HG02678 (cell line): ENCODE results near the gene BRSK1.
A peak's percentile ranks its signal among the peaks of the same experiment; 100 is the strongest.
"Not testable (repeated sequence)": the region's sequence is repeated elsewhere in the genome, so short reads cannot be mapped to it uniquely, and the experiment has no call there.

Source experiments
- ATAC-seq: cut with Tn5 transposase; IDR thresholded peaks from one replicate; pipeline ENCODE4 v1.9.1; 2021; ENCODE audit warnings: mild to moderate bottlenecking, moderate library complexity; ENCODE audit not compliant: unreplicated experiment

The BRSK1 gene

GRCh38 chr19:55325172-55325571 is 41.4 kb downstream of the BRSK1 start, which contains the start of gene TMEM150B:
Gene TMEM150B, minus strand, starts transcription at chr19:55325341. Its CDS starts 4,305 bp downstream, at chr19:55321036.
- no peak for ATAC-seq

GRCh38 chr19:55328774-55329318 is 45.0 kb downstream of the BRSK1 start:
- ATAC-seq = not testable (repeated sequence)

- not testable (repeated sequence) for ATAC-seq
Observed at GRCh38 chr19:55329791-55330190, 46.0 kb downstream of the BRSK1 start.

GRCh38 chr19:55333870-55334269 is 50.1 kb downstream of the BRSK1 start:
- no peak for ATAC-seq

- ATAC-seq = no peak
Observed at GRCh38 chr19:55336101-55336500, 52.3 kb downstream of the BRSK1 start.

DNA sequence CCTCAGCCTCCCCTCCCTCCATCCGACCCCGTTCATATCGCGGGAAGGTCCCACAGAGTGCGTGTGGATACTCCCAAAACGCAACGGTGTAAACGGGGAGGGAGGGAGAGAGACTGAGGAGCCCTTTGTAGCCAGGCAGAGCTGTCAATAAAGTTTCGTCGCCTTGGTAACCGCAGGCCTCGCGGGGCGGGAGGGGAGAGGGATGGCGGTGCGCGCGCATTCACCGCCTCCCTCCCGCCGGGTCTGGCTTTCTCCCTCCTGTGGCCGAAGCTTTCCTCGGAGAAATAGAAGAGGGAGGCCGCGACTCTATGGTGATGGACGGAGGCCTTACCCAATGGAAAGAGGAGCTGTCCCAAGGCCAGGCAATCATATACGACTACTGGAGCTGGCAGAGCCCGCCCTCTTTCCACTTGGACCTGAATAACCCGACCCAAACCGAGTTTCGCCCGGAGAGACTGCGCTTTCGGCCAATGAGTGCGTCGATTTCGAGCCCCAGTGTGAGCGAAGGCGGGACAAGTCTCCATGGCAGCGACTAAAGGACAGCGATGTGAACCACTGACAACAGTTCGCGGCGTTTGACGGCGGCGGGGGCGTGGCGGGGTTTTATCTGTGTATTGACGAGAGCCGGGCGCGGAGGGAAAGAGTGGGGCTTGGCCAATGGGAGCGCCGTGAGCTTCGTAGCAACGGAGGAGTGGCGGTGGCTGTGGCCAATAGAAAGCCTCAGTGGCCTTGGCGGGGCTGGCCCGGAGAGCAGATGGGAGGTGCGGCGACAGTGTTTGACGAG is 55.5 kb downstream of the BRSK1 start, which contains the start of gene KMT5C:
Gene KMT5C, plus strand, starts transcription at position 772 of the 784 bp plus-strand sequence. CDS start 2,061 bp downstream, outside the sequence.
- ATAC-seq = peak; percentile 80

DNA sequence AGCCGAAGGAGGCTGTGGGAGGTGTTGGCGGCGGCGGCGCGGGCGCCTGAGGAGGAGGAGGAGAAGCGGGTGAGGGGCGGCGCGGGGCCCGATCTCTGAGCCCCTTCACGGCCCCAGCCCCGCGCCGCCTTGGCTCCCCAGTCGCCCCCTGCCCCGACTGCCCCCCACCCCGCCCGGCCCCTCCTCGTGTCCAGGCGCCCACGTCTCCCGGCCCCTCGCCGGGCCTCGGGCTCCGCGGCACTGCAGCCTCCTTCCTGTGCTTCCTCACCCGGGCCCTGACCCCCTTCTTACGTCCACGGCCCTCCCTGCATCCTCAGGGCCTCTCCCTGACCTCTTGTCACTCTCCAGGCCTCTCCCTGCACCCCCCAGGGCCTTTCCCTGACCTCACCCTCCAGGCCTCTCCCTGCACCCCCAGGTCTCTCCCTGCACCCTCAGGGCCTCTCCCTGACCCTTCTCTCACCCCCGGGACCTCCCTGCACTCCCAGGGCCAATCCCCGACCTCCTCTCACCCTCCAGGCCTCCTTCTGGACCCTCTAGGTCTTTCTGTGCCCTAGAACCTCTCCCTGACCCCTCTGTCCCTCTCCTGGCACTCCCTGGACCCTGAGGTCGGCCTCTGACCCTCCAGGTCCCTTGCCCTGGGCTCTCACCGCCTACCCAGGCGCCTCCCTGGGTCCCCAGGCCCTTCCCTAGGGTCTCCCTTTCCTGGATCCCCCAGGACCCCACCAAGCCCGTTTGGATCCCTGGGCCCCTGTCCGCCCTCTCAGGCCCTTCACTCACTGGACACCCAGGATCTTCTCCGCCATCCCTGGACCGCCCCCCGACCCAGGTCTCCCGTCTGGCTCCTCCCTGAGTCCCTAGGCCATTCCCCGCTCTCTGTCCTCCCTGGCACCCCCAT is 56.3 kb downstream of the BRSK1 start:
- ATAC-seq = no peak

DNA sequence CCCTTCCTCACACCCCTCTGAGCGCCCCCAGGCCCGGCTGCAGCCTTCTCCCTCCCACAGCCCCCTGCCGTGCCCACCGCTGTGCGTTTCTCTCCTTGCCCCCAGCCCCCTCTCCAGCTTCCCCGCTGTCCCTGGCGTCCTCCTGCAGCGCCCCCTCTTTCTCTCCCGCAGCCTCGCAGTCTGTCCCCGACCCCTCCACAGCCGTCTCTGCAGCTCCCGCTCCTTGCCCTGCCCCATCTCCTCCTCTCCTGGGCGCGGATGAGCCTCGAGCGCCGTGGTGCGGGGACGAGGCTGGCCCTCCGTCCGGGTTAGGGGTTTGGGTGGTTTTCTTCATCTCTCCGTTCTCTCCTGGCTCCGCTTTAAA is 57.0 kb downstream of the BRSK1 start:
- no peak for ATAC-seq

DNA sequence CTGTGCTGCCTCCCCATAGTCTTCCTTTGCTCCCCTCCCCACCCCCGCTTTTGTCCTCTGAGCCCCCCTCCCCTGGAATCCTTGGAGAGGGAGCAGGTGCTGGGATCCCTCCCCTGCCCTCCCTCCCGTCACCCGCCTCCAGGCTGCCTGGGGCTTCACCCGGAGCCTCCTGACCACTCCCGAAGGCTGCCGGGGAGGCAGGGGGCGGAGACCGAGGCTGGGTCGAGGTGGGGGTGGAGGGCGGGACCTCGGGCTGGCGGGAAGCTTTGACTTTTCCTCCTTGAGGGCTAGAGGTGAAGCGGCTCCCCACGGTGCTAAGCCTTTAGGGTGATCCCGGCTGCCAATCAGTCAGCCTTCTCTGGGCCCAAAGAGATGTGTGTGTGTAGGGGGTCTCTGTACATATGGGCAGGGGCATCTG is 57.4 kb downstream of the BRSK1 start:
- ATAC-seq = no peak

DNA sequence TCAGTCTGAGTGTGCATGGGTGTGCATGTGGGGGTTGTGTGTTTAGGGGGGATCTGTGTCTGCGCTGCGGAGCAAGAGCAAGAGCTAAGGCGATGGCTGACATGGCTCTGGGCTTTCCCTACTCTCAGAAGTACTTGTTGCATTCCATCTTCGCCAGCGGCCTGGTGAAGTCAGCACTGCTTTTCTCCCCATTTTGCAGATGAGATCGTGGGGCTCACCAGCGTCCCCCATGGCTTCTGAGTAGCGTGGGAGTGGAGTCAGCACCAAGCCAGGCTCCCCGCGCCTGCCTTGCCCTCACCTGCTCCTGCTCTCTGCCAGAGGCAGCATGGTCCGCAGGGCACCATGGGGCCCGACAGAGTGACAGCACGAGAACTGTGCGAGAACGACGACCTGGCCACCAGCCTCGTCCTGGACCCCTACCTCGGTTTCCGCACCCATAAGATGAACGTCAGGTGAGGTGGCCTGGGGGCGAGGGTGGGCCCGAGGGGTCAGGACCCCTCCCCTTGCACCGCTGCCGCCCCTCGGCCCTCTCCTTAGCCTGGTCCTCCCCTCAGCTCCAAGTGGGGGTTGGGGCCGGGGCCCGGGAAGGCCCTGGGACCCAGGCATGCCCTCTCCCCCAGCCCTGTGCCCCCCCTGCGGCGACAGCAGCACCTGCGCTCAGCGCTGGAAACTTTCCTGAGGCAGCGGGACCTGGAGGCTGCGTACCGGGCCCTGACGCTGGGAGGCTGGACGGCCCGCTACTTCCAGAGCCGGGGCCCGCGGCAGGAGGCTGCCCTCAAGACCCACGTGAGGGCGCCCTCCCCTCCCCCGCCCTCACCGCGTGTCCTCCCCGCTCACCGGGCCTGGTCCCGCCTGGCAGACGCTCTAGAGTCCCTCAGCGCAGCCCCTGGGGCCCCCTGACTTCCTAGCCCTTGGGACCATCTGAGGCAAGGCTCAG is 58.1 kb downstream of the BRSK1 start:
- no peak for ATAC-seq

- ATAC-seq = no peak
Observed at GRCh38 chr19:55344444-55344843, 60.6 kb downstream of the BRSK1 start.

DNA sequence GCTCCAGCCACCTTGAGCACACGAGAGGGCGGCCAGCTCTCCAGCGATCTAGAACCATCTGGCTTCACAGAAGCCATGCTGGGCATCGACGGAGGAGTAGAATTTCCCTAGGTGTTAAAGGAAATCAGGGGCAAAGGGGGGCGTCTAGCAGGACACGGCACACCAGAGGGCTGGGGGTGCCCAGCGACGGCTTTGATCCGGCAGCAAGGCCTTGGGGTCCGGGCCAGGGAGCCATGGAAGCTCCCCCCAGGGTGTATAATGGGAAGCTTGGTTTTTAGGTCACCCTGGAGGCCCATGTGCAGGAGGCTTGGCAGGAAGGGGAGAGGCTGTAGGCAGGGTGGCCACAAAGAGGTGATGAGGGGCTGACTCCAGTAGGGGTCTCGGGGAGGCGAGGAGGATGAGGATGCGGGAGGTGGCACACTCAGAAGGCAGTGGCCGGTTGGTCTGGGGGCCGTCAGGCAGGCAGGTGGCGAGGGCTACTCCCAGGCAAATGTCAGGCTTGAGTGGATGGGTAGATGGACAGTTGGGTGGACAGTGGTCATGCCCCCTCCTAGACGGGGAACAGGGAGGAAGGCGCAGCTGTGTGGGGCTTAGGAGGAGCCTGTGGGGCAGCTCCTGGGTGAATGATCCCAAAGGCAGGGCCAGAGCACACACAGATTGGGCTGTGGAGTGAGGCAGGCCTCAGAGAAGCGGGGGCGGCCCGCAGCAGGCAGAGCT is 61.5 kb downstream of the BRSK1 start:
- ATAC-seq = no peak

DNA sequence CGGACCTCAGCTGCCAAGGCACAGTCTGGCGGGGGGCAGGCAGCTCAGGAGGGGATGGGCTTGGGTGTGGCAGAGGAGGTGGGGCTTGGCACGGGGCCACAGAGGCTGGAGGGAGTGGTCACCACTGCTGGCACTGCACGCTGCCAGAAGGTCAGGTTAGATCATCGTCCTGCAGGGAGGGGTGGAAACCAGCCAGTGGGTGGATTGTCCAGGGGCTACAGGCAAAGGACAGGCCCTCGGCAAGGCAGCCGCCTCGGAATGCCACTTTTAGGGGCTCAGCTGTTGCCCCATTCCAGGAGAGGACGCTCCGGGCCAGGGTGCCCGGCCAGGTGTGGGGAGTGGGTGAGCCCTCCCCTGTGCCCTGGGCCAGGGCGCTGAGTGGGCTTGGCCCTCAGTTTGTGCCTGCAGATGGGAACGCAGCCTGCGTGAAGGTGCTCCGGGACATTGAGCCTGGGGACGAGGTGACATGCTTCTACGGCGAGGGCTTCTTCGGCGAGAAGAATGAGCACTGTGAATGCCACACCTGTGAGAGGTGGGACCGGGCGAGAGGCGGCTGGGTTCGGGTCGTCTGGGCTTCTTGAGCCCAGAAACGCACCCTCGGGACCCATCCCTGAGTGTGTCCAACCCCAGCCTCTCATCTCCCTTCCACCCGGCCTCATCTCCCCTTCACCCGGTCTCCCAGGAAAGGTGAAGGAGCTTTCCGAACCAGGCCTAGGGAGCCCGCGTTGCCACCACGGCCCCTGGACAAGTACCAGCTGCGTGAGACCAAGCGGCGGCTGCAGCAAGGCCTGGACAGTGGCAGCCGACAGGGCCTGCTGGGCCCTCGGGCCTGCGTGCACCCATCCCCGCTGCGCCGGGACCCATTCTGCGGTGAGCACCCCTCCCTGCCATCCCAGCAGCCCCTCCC is 62.3 kb downstream of the BRSK1 start:
- ATAC-seq = no peak

DNA sequence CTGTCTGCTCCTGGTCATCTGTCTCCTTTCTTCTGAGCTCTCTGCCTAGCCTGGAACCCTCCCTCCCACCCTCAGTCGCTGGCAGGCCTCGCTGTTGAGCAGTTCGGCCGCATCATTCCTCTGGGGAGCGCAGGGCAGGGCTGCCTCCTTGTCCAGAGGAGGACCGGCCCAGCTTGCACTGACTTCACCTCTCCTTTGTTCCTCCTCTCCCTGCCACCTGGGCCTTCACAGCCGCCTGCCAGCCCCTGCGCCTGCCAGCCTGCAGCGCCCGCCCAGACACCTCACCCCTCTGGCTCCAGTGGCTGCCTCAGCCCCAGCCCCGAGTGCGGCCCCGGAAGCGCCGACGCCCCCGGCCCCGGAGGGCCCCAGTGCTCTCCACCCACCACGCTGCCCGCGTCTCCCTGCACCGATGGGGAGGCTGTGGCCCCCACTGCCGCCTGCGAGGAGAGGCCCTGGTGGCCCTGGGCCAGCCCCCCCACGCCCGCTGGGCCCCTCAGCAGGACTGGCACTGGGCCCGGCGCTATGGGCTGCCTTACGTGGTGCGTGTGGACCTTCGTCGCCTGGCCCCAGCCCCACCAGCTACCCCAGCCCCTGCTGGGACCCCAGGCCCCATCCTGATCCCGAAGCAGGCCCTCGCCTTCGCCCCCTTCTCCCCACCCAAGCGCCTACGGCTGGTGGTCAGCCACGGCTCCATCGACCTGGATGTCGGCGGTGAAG is 63.1 kb downstream of the BRSK1 start:
- ATAC-seq = no peak

- ATAC-seq = no peak
Observed at GRCh38 chr19:55347442-55348009, 63.7 kb downstream of the BRSK1 start.

DNA sequence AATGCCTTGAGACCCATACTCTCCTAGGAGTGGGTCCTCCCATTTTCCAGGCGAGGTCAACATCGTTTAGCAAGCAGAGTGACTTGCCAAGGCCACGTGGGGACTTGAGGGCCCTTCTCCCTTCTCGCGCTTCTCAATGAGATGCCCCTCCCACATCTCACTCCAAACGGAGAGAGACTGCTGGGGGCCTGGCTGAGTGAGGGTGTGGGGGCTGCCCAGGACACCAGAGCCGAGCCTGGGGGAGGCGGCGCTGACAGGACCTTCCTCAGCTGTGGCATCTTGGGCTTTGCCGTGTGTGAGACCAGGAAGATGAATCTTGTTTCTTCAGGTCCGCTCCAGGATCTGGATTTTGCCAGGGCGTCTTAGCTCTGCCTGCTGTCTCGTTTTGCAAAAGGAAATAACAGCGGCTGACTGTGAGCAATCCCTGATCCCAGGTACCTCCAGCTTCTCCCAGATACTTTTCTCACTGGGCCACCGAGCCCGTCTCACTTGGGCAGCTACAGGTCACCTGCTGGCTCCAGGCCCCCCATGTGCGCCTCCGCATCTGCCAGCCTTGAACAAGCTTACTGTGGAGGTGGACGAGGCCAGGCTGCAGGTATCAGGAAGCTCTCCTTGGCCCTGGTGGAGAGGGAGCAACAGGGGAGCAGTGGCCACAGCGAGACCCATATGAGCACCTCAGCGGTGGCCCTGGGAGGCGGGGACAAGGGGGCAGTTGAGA is 64.7 kb downstream of the BRSK1 start:
- no peak for ATAC-seq
